Right lobe of liver (tissue), 4 donors: Measurements from ENCODE around the gene MRPS18B.

Experiments
- CTCF ChIP-seq, 4 donors: fragments of 200-600 bp in 3 of 4; fragments of 450-650 bp in 1 of 4; IDR thresholded peaks; one replicate each; pipeline versions ENCODE4 v1.5.1 to v1.8.0; 2016 to 2022; ENCODE audit warnings: antibody characterized with exemption in 4 of 4, mild to moderate bottlenecking in 2 of 4
- POLR2A ChIP-seq: fragments of 450-650 bp; IDR thresholded peaks from one replicate; pipeline ENCODE4 v1.6.1; 2017; ENCODE audit warnings: antibody characterized with exemption, mild to moderate bottlenecking
- donor health status: DM: no; HTN: no; CAD: no.
- donor health status: DM: no; HTN: no; CAD: no.
- donor health status: DM: no; HTN: yes; CAD: no.

- TF ChIP-seq CTCF (IDR thresholded peaks at IDR 0.05) = no peak
- no peak for TF ChIP-seq POLR2A
Observed at GRCh38 chr6:30589754-30590358, 27.8 kb upstream of the MRPS18B start.
